MM.1S (cell line): ENCODE results near the gene TPBGL.

ENCODE experiments used
- EZH2 ChIP-seq: fragments of 300-600 bp; sonication (generic); optimal IDR thresholded peaks from 2 replicates; pipeline ENCODE3; 2017; ENCODE audit warnings: low read depth, mild to moderate bottlenecking, antibody characterized with exemption, low read length, mixed read lengths
- EZH2phosphoT487 ChIP-seq: fragments of 300-600 bp; sonication (generic); IDR thresholded peaks from 2 replicates; pipeline ENCODE4 v1.6.1; 2018; ENCODE audit warnings: antibody characterized with exemption, low read length
- TF ChIP-seq, protein P1 (sequence below): fragments of 300-600 bp; sonication (generic); IDR thresholded peaks from 2 replicates; pipeline ENCODE4 v1.5.1; 2016; ENCODE audit warnings: antibody characterized with exemption, low read length, mixed read lengths

DNA sequence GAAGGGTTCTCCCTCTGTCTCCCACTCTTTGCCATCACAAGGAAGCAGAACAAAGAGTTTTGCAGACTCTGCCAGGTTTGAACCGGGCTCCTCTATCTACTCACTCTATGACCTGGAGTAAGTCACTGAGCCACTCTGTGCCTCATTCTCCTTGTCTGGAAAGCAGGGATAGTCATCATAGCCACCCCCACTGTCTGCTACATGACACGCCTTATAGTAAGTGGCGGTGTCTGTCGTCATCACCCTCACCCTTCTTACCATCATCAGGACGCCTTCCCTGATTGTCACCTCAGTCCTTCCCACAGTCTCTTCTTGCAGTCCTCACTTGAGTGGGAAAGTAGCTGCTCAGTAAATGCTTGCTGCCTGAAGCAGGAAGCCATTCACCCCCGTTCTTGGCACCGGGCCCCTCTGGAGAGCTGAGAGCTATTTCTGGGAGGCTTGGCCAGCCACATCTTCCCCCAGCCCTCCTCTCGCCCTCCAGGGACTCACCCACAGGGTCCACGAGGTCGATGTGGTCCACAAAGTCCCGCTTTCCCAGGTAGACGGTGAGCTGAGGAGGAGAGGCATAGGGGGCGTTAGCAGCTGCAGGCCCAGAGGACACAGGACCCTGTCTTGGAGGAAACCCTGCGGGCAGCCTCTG lies 46.4 kb downstream of the TPBGL start:
- TF ChIP-seq EZH2phosphoT487 = no peak
- TF ChIP-seq, protein P1, sequence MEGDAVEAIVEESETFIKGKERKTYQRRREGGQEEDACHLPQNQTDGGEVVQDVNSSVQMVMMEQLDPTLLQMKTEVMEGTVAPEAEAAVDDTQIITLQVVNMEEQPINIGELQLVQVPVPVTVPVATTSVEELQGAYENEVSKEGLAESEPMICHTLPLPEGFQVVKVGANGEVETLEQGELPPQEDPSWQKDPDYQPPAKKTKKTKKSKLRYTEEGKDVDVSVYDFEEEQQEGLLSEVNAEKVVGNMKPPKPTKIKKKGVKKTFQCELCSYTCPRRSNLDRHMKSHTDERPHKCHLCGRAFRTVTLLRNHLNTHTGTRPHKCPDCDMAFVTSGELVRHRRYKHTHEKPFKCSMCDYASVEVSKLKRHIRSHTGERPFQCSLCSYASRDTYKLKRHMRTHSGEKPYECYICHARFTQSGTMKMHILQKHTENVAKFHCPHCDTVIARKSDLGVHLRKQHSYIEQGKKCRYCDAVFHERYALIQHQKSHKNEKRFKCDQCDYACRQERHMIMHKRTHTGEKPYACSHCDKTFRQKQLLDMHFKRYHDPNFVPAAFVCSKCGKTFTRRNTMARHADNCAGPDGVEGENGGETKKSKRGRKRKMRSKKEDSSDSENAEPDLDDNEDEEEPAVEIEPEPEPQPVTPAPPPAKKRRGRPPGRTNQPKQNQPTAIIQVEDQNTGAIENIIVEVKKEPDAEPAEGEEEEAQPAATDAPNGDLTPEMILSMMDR = no peak
- no peak for TF ChIP-seq EZH2
